ENCODE measurements around the gene MYH11. TPM values are rescaled to one million over a fixed set of nuclear protein-coding genes. Genes with fewer than 3 reads are reported as not detected.
A peak's percentile ranks its signal among the peaks of the same experiment; 100 is the strongest.

Gene MYH11
- total and polyA plus RNA-seq, 2 experiments from 2014 or later: 1.6 to 5.9 TPM

DNA sequence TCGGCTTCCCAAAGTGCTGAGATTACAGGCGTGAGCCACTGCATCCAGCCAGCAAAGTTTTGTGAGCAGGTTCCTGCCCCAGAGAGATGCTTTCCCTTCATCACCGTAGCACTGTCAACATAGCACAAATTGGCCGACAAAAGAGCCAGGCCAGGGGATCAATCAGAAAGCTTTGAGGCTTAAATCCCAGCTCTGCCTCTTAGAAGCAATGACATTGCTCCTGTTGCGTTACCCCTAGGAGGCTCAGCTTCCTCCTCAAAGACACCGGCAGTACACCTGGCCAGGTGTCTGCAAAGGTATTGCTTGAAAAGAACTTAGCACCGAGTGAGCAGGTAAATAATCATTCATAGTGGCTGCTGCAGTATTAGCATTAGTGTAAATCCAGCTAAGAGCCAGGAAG lies 120.3 kb downstream of the MYH11 start:
- ATAC-seq (peak; percentile 78), DNase-seq (ENCODE audit: low spot score) (no peak)
- no peaks in the 10 kb centered on the region; the same call in 2 of the 3 replicates for H3K9me3 Mint-ChIP-seq
- no peak overlapping the region for H3K4me2 ChIP-seq
- no peaks in the 10 kb centered on the region for H4K20me1 ChIP-seq (replicated peaks; ENCODE audit: insufficient read depth)
- no peaks in the 10 kb centered on the region for H3K36me3 Mint-ChIP-seq (ENCODE audit: low read depth)
- H3K4me1 Mint-ChIP-seq: peaks cover 5% of the 10 kb centered on the region
- no peak overlapping the region for H3K4me3 Mint-ChIP-seq
- H2AFZ ChIP-seq: no peak overlapping the region
- no peaks in the 10 kb centered on the region for H3K4me1 ChIP-seq (ENCODE audit: insufficient read depth)
- H3K9me2 ChIP-seq (ENCODE audit: insufficient read depth): no peaks in the 10 kb centered on the region
- no peaks in the 10 kb centered on the region for H3F3A ChIP-seq (replicated peaks; ENCODE audit: low read depth)
- H3K27ac Mint-ChIP-seq: no peak overlapping the region
- H3K4me3 ChIP-seq: no peak overlapping the region
- peaks cover 4% of the 10 kb centered on the region for H3K27me3 Mint-ChIP-seq (ENCODE audit: insufficient read depth, low read depth, poor library complexity)
- no peaks in the 10 kb centered on the region for H3K79me2 ChIP-seq (replicated peaks; ENCODE audit: insufficient read depth)
- H3K27ac ChIP-seq (ENCODE audit: low read depth): 0 out of 2 replicates have a peak overlapping the region, but pooled peaks have one; percentile 1
- no peak for TF ChIP-seq REST (IDR thresholded peaks at IDR 0.05; ENCODE audit: unreplicated experiment)
- no peak for TF ChIP-seq CREB1 (CRISPR knock-in tag; IDR thresholded peaks at IDR 0.05; ENCODE audit: low read depth)
- no peak for TF ChIP-seq EZH2 (IDR thresholded peaks at IDR 0.05; ENCODE audit: low read depth, unreplicated experiment)
- TF ChIP-seq STAT1 (IDR thresholded peaks at IDR 0.05; ENCODE audit: unreplicated experiment): no peak
- TF ChIP-seq JUNB (IDR thresholded peaks at IDR 0.05; ENCODE audit: unreplicated experiment): no peak
- TF ChIP-seq NANOG (IDR thresholded peaks at IDR 0.05; ENCODE audit: borderline replicate concordance): no peak
- TF ChIP-seq ZNF114 (CRISPR knock-in tag; IDR thresholded peaks at IDR 0.05): no peak
- TF ChIP-seq ZNF462 (CRISPR knock-in tag; IDR thresholded peaks at IDR 0.05): no peak
- TF ChIP-seq, protein P1, sequence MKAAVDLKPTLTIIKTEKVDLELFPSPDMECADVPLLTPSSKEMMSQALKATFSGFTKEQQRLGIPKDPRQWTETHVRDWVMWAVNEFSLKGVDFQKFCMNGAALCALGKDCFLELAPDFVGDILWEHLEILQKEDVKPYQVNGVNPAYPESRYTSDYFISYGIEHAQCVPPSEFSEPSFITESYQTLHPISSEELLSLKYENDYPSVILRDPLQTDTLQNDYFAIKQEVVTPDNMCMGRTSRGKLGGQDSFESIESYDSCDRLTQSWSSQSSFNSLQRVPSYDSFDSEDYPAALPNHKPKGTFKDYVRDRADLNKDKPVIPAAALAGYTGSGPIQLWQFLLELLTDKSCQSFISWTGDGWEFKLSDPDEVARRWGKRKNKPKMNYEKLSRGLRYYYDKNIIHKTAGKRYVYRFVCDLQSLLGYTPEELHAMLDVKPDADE (IDR thresholded peaks at IDR 0.05): no peak
- TF ChIP-seq, protein P2, sequence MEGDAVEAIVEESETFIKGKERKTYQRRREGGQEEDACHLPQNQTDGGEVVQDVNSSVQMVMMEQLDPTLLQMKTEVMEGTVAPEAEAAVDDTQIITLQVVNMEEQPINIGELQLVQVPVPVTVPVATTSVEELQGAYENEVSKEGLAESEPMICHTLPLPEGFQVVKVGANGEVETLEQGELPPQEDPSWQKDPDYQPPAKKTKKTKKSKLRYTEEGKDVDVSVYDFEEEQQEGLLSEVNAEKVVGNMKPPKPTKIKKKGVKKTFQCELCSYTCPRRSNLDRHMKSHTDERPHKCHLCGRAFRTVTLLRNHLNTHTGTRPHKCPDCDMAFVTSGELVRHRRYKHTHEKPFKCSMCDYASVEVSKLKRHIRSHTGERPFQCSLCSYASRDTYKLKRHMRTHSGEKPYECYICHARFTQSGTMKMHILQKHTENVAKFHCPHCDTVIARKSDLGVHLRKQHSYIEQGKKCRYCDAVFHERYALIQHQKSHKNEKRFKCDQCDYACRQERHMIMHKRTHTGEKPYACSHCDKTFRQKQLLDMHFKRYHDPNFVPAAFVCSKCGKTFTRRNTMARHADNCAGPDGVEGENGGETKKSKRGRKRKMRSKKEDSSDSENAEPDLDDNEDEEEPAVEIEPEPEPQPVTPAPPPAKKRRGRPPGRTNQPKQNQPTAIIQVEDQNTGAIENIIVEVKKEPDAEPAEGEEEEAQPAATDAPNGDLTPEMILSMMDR (conservative IDR thresholded peaks at IDR 0.05; ENCODE audit: low read depth in 2 of 2): no peak
- H3K27me3 ChIP-seq (ENCODE audit: insufficient read depth): no peaks in the 10 kb centered on the region
- H3K36me3 ChIP-seq (ENCODE audit: insufficient read depth): no peaks in the 10 kb centered on the region
